ENCODE results near the gene DTX3L.

Gene DTX3L

GRCh38 chr3:122564155-122564912 lies at the start of gene DTX3L, which contains the start of gene PARP9:
TSS of gene DTX3L (plus strand) at chr3:122564338. CDS start at chr3:122564427, 89 bp downstream.
TSS of gene PARP9 (minus strand) at chr3:122564300. CDS start at chr3:122559620, 4,680 bp downstream.
- DNase-seq: peak; percentile 94

- DNase-seq: no peak
Measured at GRCh38 chr3:122515020-122515468, 49.1 kb upstream of the DTX3L start.

DNA sequence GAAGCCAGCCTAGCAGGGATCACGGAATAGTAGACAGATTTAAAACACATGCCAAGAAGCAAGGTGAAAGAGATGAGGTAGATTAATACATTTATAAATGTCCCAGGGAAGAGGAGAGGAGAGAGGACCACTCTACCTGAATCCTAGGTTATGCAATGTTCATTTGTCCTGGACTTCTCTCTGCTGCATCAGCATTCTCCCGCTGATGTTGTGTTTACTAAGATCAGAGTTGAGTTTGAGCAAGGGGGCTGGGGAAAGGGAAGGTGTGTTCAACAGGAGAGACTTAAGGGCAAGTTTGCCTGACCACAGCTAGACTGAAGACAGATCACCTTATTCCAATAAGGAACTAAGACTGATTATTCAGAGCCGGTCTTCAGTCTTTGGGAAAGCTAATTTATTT lies 48.3 kb upstream of the DTX3L start:
- no peak for DNase-seq

- no peak for DNase-seq
Measured at GRCh38 chr3:122516846-122517360, 47.2 kb upstream of the DTX3L start.

DNA sequence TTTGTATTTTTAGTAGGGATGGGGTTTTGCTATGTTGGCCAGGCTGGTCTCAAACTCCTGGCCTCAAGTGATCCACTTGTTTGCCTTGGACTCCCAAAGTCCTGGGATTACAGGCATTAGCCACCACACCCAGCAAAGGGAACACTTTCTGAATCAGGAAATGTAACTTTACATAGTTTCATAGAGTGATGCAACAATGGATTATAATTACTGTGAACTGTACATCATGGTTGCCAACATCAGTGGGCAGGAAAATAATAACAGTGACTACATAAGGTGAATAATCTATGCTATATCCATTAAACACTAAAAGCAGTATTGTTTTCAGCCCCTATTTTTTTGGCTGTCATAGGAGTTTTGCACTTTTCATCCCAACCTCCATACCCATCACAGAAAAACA lies 44.4 kb upstream of the DTX3L start:
- peak; percentile 14 for DNase-seq

- no peak for DNase-seq
Measured at GRCh38 chr3:122520861-122521260, 43.3 kb upstream of the DTX3L start.

DNA sequence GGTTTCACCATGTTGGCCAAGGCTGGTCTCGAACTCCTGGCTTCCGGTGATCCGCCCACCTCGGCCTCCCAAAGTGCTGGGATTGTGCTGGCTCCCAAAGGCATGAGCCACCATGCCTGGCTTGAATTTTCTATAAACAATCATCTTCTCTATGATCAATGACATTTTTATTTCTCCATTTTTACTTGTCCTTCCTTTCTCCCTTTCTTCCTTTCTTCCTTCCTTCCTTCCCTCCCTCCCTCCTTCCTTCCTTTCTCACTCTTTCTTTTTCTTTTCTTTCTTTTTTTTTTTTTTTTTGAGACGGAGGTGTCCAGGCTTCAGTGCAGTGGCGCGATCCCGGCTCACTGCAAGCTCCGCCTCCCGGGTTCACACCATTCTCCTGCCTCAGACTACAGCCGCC lies 40.8 kb upstream of the DTX3L start:
- DNase-seq: no peak

DNA sequence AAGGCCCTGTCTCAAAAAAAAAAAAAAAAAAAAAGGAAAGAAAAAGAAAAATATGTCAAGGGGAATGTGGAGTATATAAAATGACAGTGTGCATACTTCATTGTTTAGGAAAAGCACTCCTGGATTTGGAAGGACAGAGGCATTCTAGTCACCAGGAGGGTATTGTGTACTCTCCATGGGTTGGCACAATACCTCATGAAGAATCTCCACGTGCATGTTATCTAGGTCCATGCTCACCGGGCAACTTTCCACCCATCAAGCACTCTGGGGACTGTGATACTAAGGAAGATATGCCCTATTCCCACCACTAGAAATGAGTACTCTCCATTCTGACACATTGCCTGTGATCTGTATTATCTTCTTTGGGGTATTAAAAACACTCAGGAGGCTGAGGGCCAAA lies 34.0 kb upstream of the DTX3L start:
- DNase-seq: no peak

DNA sequence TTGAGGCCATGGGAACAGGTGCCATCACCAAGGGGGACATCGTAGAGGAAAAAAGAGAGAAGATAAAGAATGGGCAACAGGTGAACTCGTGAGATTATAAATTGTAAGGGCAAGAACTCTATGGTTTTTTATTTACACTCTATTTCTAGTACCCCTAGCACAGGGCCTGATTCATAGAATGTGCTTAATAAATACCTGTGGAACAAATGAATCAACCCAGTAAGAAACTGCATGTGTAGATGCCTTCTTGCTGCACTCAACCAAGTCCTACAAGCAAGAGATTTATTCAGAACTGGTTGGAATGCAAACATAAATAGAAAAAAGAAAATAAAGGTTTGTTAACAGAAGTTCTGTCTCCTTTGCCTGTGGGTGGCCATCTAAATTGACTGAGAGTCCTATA lies 30.7 kb upstream of the DTX3L start:
- no peak for DNase-seq

- peak; percentile 26 for DNase-seq
Measured at GRCh38 chr3:122533931-122534334, 30.2 kb upstream of the DTX3L start.

GRCh38 chr3:122535964-122536631 lies 28.0 kb upstream of the DTX3L start:
- no peak for DNase-seq

DNA sequence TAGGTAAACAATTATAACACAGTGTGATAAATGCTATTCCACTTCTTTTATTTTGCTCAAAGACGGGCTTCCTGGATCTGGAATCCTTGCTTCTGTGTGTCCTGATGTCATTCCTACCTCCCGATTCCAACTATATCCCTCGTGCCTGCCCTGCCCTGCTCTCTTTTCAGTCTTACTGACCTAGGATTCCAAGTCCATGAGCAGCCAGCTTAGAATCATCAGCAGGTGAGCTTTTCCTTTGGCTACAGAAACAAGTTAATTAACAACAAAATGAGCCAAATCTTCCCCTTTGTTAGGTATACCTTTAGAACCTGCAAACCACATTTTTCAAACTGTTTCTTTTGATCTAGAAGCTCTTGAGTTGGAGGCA lies 27.5 kb upstream of the DTX3L start:
- no peak for DNase-seq

DNA sequence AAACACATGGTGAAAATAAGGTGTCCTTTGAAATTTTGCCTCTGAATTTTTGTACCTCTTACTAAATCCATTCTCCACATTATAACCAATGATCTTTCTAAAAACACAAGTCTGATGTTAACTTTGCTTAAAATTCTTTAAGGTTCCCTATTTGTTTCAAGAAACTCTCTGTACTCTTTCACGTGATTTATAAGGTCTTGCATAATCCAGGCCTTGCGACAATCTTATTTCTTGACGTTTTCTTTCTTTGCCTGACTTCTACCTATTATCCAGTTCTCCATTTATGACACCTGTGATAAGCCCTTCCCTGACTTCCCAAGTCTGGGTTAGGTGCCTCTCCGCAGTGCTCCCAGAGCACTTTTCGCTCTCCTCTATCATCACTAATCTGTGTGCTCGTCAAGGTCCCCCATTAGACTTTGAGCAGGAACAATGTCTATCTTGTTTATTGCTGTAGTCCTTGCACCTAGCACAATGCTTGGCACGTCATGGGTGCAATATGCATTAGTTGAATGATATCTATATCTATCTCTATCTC lies 25.1 kb upstream of the DTX3L start:
- DNase-seq: no peak

GRCh38 chr3:122546151-122546550 lies 18.0 kb upstream of the DTX3L start:
- no peak for DNase-seq

- DNase-seq: no peak
Measured at GRCh38 chr3:122548076-122548475, 16.1 kb upstream of the DTX3L start.

GRCh38 chr3:122548619-122549018 lies 15.5 kb upstream of the DTX3L start:
- no peak for DNase-seq

DNA sequence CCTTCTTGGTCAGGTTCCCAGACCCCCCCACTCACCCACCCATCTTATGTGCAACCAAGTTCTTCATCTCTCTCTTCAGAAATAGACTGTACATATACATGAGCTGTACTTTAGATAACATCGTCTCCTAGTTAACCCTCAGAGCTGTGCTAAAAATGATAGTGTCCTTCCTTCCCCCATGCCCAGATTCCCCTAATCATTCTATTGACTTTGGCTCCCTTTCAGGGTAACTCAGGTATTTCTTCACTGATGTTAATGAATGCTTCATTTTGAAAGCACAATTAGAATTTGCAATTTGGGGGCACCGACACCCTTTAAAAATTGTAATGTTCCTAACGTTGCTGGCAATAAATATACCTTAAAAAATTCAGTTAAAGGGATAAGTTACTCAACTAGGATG lies 11.0 kb upstream of the DTX3L start:
- DNase-seq: no peak

- no peak for DNase-seq
Measured at GRCh38 chr3:122555275-122556071, 8.7 kb upstream of the DTX3L start.

DNA sequence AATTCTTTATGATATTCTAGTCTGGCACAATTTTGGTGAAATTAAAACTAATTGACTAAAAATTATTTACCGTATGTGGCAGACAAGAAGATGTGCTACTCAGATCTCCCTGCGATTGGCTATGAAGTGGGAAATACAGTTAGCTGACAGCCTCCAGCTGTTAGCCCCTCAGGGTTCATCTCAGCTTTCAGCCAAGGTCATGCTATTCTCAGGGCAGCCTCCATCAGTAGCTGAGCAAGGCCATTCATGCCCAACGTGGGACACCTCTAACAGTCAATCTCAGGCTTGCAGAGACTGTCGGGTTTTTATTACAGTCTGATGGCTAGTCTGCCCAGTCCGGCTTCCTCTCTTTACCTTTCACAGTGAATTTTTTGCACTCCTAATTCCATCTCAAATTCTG lies 6.8 kb upstream of the DTX3L start:
- DNase-seq: no peak

- DNase-seq: no peak
Measured at GRCh38 chr3:122558605-122559004, 5.5 kb upstream of the DTX3L start.

- no peak for DNase-seq
Measured at GRCh38 chr3:122559906-122560305, 4.2 kb upstream of the DTX3L start.

DNA sequence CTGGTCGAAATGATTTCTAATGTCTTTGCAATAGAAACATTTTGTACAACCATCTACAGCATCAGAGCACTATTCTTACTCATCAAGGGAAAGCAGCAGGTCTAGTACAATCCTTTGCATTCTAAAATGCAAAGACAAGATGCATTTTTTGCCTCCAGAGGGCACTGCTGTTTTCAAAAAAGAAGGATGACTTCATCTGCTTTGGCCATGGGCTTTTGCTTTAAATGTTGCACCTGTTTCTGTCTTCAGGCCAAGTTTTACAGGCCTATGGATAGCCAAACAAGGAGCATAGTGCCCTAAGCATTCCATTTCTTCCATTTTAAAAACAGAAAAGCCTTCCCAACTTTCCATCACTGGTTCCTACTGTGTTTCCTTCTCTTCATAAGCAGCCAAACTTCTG lies 3.5 kb upstream of the DTX3L start:
- peak; percentile 81 for DNase-seq

Data from OCI-M1 (cell line).